ENCODE results near the gene KIAA2012.

GRCh38 chr2:202154613-202155012 lies 81.6 kb downstream of the KIAA2012 start:
- TF ChIP-seq POLR2A (IDR thresholded peaks at IDR 0.05; ENCODE audit: low read depth, low read length): no peak
- no peak for TF ChIP-seq POLR2AphosphoS5 (IDR thresholded peaks at IDR 0.05; ENCODE audit: low read depth, low read length)
- no peak for TF ChIP-seq TAF1 (IDR thresholded peaks at IDR 0.05; ENCODE audit: low read depth, low read length)

Measured in GM12891 (cell line).